ENCODE results near the gene POU6F2. TPM values are rescaled to one million over a fixed set of nuclear protein-coding genes. Genes with fewer than 3 reads are reported as not detected.

The POU6F2 gene
- total and polyA plus RNA-seq, 2 experiments from 2014 or later = 7.2 to 7.3 TPM

GRCh38 chr7:39453743-39454355 lies 476.1 kb downstream of the POU6F2 start:
- Mint-ChIP-seq H3K4me1 (no peaks in the 10 kb centered on the region), H3K27ac (no peak overlapping the region), H3K27me3 (ENCODE audit: insufficient read depth, low read depth, poor library complexity) (no peaks in the 10 kb centered on the region), H3K9me3 (no peaks in the 10 kb centered on the region), H3K4me3 (no peak overlapping the region), H3K36me3 (ENCODE audit: low read depth) (no peaks in the 10 kb centered on the region)
- no peak overlapping the region for H2AFZ ChIP-seq
- no peak overlapping the region for H3K4me2 ChIP-seq
- no peaks in the 10 kb centered on the region for H3K9me2 ChIP-seq (ENCODE audit: insufficient read depth)
- no peaks in the 10 kb centered on the region for H3K79me2 ChIP-seq (replicated peaks; ENCODE audit: insufficient read depth)
- no peaks in the 10 kb centered on the region for H4K20me1 ChIP-seq (replicated peaks; ENCODE audit: insufficient read depth)
- TF ChIP-seq ZNF331 (CRISPR knock-in tag; IDR thresholded peaks at IDR 0.05; ENCODE audit: low read depth) (no peak), CTCF (conservative IDR thresholded peaks at IDR 0.05; ENCODE audit: low read depth in 2 of 2) (peak; percentile 95 to 97)
- no peaks in the 10 kb centered on the region for H3K4me1 ChIP-seq (ENCODE audit: insufficient read depth)
- ATAC-seq (peak; percentile 97), DNase-seq (ENCODE audit: low spot score) (peak; percentile 89)
- no peaks in the 10 kb centered on the region for H3K36me3 ChIP-seq (ENCODE audit: insufficient read depth)
- no peaks in the 10 kb centered on the region for H3K27me3 ChIP-seq (ENCODE audit: insufficient read depth)
- no peaks in the 10 kb centered on the region for H3F3A ChIP-seq (replicated peaks; ENCODE audit: low read depth)
- no peak overlapping the region for H3K4me3 ChIP-seq
- H3K27ac ChIP-seq (ENCODE audit: low read depth) = no peak overlapping the region

- no peak overlapping the region for H3K27ac Mint-ChIP-seq
- no peak for ATAC-seq
- no peak overlapping the region for H2AFZ ChIP-seq
Measured at GRCh38 chr7:39458061-39458745, 480.5 kb downstream of the POU6F2 start.

More at GRCh38 chr7:39458061-39458745, 480.5 kb downstream of the POU6F2 start:
- H3K36me3 ChIP-seq (ENCODE audit: insufficient read depth) = no peaks in the 10 kb centered on the region
- H3K27ac ChIP-seq (ENCODE audit: low read depth) = no peak overlapping the region; the same call in 1 of the 2 replicates
- Mint-ChIP-seq H3K4me3 (no peak overlapping the region), H3K9me3 (no peaks in the 10 kb centered on the region), H3K27me3 (ENCODE audit: insufficient read depth, low read depth, poor library complexity) (no peaks in the 10 kb centered on the region), H3K36me3 (ENCODE audit: low read depth) (no peaks in the 10 kb centered on the region), H3K4me1 (peaks cover 31% of the 10 kb centered on the region)
- no peak overlapping the region for H3K4me3 ChIP-seq
- no peaks in the 10 kb centered on the region for H3F3A ChIP-seq (replicated peaks; ENCODE audit: low read depth)
- no peak for TF ChIP-seq JUNB (IDR thresholded peaks at IDR 0.05; ENCODE audit: unreplicated experiment)
- no peak for TF ChIP-seq CREB1 (CRISPR knock-in tag; IDR thresholded peaks at IDR 0.05; ENCODE audit: low read depth)
- TF ChIP-seq REST (IDR thresholded peaks at IDR 0.05; ENCODE audit: unreplicated experiment) = no peak
- no peak for TF ChIP-seq EZH2 (IDR thresholded peaks at IDR 0.05; ENCODE audit: low read depth, unreplicated experiment)
- no peak for TF ChIP-seq POLR2AphosphoS5 (IDR thresholded peaks at IDR 0.05; ENCODE audit: low read depth)
- H3K4me2 ChIP-seq = no peak overlapping the region
- no peaks in the 10 kb centered on the region for H3K79me2 ChIP-seq (replicated peaks; ENCODE audit: insufficient read depth)
- no peaks in the 10 kb centered on the region for H4K20me1 ChIP-seq (replicated peaks; ENCODE audit: insufficient read depth)
- no peak for DNase-seq (ENCODE audit: low spot score)
- H3K27me3 ChIP-seq (ENCODE audit: insufficient read depth) = no peaks in the 10 kb centered on the region
- no peaks in the 10 kb centered on the region for H3K9me2 ChIP-seq (ENCODE audit: insufficient read depth)
- peaks cover 14% of the 10 kb centered on the region for H3K4me1 ChIP-seq (ENCODE audit: insufficient read depth)

Data from GM23338 (cell line).